HFFc6 (cell line): ENCODE data around the gene PPIB. TPM values are rescaled to one million over a fixed set of nuclear protein-coding genes. Genes with fewer than 3 reads are reported as not detected.

ENCODE experiments used
- total RNA-seq, 6 experiments: library from RNA; stranded (reverse); fragmentation: NEBNext Ultra II Directional; extraction: Animal tissue kit (Norgen Biotek cat#: 25700); gene quantifications; 2 replicates in 1 of 6; 3 replicates in 5 of 6; pipeline ENCODE4 v1.2.3, GENCODE V29; 2021

PPIB gene
- total RNA-seq, 6 experiments from 2014 or later: 1,000 to 1,254 (median 1,048) TPM

Other genes with a start within 250 kb of the PPIB start
- 1 to 10 TPM; 2.1 to 5.7 (median 5.1) TPM for gene DAPK2, start 116.5 kb downstream of the PPIB start, total RNA-seq
- 10 to 100 TPM; 46.5 to 61.1 (median 53.2) TPM for gene CIAO2A, start 69.2 kb downstream of the PPIB start, total RNA-seq
- gene SNX1, start 67.0 kb downstream of the PPIB start, total RNA-seq: 100 to 1,000 TPM in 1 of 6 experiments, 10 to 100 TPM in 5; 87.4 to 102 (median 96.1) TPM
- under 1 TPM in 4 of 6 experiments, not detected in 2; 0.07 to 0.21 (median 0.14) TPM for gene SNX22, start 11.3 kb downstream of the PPIB start, total RNA-seq
- gene CSNK1G1, start 193.2 kb upstream of the PPIB start, total RNA-seq: 10 to 100 TPM; 16.4 to 20.5 (median 18.6) TPM
- 10 to 100 TPM; 23.8 to 67.2 (median 55.5) TPM for gene PCLAF, start 218.4 kb upstream of the PPIB start, total RNA-seq
- gene TRIP4, start 224.8 kb upstream of the PPIB start, total RNA-seq: 10 to 100 TPM; 20.7 to 31.5 (median 29.3) TPM